DMS53 treated with DMSO at 0.1 percent for 48 hours (cell line): ENCODE measurements around the gene PCK1.

Source experiments
- DNase-seq: peaks from one replicate; lab custom pipeline; 2025; ENCODE audit not compliant: unreplicated experiment; lab: John Stamatoyannopoulos, UW

Gene PCK1

GRCh38 chr20:57600320-57601210 lies 39.7 kb downstream of the PCK1 start:
- no peak for DNase-seq

- no peak for DNase-seq
Measured at GRCh38 chr20:57601211-57601570, 40.3 kb downstream of the PCK1 start.

GRCh38 chr20:57601737-57602136 lies 40.8 kb downstream of the PCK1 start:
- DNase-seq, result no peak

GRCh38 chr20:57603120-57603519 lies 42.2 kb downstream of the PCK1 start:
- no peak for DNase-seq

DNA sequence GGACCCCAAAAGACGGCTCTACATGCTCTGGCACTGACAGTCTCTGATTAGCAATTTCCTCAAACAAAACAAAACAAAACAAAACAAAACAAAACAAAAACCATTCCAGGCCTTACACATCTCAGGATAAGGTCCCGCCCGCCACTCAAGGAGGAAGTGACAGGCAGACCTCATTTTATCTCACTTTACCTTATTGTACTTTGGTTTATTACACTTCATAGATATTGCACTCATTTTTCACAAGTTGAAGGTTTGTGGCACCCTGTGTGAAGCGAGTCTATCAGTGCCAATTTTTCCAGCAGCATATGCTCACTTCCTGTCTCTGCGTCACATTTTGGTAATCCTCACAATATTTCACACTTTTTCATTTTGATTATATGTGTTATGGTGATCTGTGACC lies 44.1 kb downstream of the PCK1 start:
- no peak for DNase-seq

GRCh38 chr20:57605878-57606277 lies 45.0 kb downstream of the PCK1 start:
- no peak for DNase-seq

DNA sequence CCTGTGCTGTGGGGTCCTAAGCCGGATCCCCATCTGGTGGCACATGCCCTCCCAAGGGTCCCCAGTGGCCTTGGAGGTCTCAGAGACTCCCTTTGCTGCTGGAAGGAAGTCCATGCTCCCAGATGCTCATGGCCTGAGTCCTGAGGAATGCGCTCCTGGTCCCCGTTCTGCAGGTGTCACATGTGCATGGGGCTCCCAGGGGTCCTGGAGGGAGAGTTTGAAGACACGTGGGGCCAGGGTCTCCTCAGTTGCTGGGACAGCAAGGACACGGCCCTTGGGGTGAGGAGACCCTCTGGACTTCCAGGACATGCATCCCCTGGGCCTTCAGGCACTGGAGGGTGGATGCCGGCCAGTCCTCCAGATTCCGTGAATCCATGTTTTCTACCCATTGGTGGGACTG lies 47.6 kb downstream of the PCK1 start:
- DNase-seq, result no peak

DNA sequence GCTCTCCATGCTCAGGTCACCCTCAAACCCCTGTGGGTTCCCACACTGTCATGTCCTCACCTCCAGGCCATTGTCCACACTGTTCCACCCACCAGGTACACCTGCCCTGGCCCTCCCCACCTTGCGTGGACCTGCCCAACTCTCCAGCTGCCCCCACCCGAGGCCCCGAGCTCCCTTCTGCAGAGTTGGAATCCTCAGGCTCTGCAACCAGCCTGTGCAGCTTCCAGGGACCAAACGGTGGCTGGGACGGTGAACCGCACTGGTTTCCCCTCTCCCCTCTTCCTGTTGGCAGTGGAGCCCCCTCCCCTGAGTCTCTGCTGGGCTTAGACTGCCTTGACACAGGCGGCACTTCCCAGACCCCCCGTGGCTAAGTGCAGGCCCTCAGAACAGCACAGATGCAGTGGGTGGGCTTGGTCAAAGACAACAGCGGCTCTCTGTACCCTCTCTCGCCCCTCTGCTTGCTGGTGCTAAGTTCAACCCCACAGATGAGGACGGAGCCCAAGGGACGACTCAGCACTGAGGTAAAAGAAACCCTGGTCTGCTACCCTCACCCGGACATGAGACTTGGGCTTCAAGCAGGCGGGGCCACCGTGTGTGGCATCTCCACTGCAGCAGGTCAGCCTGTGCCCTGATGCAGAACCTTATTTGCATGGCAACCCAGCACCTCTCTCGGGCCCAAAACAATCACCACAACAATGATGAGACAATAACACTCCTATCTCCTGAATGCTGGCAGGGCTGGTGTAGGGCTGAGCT lies 48.4 kb downstream of the PCK1 start:
- no peak for DNase-seq

- DNase-seq, result no peak
Measured at GRCh38 chr20:57609842-57610167, 48.9 kb downstream of the PCK1 start.

DNA sequence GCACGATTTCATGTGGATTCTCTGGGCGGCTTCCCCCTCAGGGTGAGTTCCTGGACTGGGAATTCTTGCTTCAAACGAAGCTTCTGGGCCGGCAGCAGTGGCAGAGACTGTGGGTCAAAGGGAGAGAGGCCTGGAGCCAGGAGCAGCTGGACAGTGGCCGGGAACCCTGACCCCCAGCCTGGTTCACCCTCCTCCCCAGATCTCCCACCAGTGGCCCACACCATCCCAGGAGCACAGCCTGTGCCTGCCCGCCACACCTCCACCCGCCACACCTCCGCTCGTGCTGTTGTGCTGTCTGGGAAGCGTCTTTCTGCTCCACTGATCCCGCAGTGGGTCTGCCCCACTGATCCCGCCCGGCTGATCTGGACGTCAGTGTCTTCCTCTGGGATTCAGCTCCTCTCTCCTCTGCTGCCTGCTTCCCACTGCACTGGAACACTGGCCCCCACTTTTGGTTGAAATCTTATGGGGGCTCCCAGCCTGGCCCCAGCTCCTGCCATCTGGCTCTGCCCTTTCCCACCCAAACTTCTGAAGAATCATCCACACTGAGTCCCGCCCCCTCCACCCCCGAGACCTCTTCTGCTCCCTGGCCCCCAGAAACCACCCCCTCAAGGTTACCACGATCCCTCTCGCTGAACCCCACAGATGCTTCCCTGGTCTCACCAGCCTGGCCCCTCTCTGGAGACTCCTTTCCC lies 49.5 kb downstream of the PCK1 start:
- no peak for DNase-seq

DNA sequence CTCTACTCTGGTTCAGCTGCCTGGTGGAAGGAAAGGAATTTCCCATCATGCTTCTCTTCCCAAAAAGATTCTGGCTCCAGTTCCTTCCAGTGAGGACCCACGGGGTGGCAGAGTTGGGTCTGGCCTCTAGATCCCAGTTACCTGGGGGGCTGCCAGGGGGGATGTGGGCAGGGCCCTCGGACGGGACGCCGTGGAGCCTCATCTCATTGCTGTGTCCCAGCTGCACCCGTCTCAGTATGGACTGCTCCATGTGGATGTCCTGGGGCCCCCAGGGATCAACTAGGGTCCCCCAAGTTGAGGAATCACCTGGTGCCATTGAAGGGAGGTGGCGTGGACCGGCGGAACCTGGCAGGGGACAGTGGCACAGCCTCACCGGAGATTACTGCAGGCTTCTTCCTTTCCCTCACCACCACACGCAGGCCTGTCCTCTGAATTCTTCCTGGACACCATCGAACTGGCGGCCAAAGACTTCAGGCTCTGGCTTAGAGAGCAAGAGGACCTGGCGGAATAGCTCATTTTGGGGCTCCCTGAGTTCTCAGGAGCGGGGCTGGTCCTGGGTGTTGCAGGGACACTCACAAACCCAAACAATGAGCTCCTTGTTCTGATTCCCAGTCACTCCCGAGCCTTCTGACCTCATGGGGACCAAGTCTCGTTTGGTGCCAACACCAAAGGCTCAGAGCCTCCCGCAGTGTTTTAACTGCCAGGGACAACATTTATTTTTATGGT lies 50.8 kb downstream of the PCK1 start:
- DNase-seq, result no peak

DNA sequence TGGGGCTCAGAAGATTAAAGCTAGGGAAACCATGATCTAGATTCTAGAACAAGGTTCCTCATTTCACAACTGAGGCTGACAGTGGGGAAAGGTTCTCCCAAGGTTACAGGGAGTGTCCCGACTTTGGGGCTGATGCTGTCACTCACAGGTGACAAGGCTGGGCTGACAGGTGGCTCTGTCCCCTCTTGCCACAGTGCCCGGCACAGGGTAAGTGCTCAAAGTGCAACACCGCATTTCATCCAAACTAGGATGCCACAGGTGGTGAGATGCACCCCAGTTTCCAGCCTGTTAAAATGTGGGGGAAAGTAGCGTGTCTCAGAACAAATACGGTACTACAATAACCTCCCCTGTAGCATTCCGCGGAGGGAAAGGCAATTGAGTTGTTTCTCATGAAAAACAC lies 51.5 kb downstream of the PCK1 start:
- DNase-seq, result no peak

DNA sequence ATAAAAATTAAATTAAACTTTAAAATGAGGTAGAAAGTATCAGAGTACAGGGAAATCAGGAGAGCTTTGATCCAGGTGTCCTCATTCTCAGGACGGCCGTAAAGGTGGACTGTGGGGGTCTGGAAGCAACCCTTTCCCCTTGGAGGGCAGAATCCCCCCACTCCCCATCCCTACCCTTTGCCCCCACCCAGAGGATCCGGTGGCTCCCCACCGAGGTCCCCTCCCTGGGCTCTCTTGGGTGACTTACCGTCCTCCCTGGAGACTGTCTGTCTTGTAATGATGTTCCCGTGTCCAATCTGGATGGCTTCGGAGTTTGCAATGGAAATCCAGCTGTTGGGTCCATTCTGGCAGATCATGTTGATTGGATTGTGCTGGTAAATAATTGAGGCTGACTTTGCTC lies 52.0 kb downstream of the PCK1 start:
- no peak for DNase-seq

GRCh38 chr20:57613481-57613921 lies 52.6 kb downstream of the PCK1 start:
- no peak for DNase-seq

DNA sequence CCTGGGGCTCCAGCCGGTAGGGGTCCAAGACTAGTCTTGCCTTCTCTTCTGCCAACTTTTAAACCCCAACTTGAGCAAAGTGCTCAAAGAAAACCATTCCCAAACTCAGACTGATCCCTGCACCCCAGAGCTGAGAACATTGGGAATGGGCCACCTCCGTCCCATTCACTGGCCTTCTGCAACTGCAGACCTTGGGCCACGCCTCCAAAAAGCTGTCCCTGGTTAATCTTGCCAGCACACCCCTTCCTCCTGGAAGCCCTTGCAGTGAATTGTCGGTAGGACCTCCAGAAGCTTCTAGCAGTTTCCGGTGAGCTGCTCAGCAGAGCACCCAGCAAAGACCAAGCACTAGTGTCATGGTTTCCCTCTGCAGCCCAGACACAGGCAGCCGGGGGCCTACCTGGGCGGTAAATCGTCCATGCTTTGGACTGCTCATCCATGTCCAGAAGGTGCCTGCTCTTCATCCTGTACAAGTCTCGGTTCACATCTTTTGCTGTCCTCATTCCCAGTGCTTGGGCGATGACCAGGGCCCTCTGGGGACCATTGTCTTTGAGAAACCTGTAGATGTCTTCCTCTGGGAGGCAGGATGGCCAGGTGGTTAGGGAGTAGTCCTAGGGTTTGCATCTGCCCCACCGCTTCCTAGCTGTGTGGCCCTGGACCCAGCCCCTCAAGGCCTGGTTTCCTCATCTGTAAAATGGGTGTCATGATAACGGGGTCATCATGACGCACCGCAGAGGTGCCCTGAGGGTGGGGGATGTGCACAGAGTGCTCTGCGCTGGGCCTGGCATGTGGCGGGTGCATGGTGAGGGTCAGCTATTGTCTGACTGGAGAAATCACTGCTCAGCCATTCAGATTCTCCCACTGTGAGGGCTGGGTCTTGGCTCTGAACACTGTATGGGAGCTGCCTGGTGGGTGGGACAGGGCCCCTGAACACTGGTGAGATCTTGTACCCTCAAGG lies 53.9 kb downstream of the PCK1 start:
- no peak for DNase-seq

DNA sequence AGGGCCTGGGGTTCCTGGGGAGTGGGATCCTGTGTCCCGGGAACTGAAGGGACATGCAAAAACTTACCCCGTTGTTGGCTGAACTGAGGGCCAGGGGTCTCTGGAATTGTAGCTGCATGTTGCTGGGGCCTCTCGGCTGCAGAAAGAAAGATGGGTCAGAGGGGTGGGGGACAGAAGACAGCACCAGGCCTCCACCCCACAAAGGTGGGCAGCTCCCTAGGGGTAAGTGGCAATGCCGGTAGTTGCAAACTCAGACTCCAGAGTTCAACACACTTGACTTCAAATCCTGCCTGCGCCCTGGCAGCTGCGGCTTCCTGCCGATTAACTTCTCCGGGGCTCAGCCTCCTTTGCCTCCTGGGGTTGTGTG lies 54.5 kb downstream of the PCK1 start:
- no peak for DNase-seq

- DNase-seq, result no peak
Measured at GRCh38 chr20:57616143-57616951, 55.4 kb downstream of the PCK1 start.

DNA sequence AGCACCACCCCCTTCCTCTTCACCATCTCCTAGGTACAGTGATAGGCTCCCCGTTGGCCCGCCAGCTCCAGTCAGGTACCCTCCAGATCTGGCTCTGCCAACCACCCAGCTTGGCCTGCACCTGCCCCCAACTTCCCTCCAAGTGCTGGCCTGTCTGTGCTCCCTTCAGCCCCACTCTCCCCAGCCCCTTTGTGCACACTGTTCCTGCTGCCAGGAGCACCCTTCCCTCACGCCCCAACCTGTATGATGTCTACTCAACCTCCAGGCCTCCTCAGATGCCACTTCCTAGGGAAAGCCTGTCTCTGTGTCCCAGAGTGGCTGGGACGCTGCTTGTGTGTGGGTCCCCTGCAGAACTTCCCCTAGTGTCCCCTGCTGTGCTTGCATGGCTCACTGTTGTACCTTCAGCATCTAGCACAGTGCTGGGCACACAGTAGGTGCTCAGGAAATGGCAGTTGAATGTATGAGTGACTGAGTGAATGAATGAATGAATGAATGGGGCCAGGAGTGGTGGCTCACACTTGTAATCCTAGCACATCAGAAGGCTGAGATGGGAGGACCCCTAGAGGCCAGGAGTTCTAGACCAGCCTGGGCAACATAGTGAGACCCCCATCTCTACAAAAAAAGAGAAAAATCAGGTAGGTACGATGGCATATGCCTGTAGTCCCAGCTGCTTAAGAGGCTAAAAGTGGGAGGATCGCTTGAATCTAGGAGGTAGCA lies 56.3 kb downstream of the PCK1 start:
- DNase-seq, result no peak
